GM12891 (cell line): ENCODE data around the gene RYR2.

Experiments
- DNase-seq: peaks from one replicate; pipeline ENCODE4 v3.0.0; 2011; ENCODE audit warnings: low spot score; ENCODE audit not compliant: insufficient read length
- FAIRE-seq: peaks from 2 replicates; lab custom pipeline; 2011; peaks lifted over from hg19 to GRCh38; lab: Jason Lieb, UNC
- PAX5 ChIP-seq: IDR thresholded peaks from 2 replicates; pipeline ENCODE4 v1.6.1; 2011; ENCODE audit warnings: low read length, moderate library complexity, mild to moderate bottlenecking; ENCODE audit not compliant: insufficient read depth, severe bottlenecking
- POLR2A ChIP-seq: IDR thresholded peaks from 2 replicates; pipeline ENCODE4 v1.6.1; 2011; ENCODE audit warnings: low read depth, low read length, control low read depth
- POLR2AphosphoS5 ChIP-seq: IDR thresholded peaks from 2 replicates; pipeline ENCODE4 v1.6.1; 2011; ENCODE audit warnings: low read depth, low read length, control low read depth
- POU2F2 ChIP-seq: IDR thresholded peaks from 2 replicates; pipeline ENCODE4 v1.6.1; 2011; ENCODE audit warnings: low read depth, mild to moderate bottlenecking, control low read depth, low read length, moderate library complexity
- SPI1 ChIP-seq: IDR thresholded peaks from 2 replicates; pipeline ENCODE4 v1.6.1; 2011; ENCODE audit warnings: low read depth, low read length, control low read depth
- TAF1 ChIP-seq: IDR thresholded peaks from 2 replicates; pipeline ENCODE4 v1.6.1; 2011; ENCODE audit warnings: low read depth, low read length, control low read depth

The RYR2 gene

DNA sequence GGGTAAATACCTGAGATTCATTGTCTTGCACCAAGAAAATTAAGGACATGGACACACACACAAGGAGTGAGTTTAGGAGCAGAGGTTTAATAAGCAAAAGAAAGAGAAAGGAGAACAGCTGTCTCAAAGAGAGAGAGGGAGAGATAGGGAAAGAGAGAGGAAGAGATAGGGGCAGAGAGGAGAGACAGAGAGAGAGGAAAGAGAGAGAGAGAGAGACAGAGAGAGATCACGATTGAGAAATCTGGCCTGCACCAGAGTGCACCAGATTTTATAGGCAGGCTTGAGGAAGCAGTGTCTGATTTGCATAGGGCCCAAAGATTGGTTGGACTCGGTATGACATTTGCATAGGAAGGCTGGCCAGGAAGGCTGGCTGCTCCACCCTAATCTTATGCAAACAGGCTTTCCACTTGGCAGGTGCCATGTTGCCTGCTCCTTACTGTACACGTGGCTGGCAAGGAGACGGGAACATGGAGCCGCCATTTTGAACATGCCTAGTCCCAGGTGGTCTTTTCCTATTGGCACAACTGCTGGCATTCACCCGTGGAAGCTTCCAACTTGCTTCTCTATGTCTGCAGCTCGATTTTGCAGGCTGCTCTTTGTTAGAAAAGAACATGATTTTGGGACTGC, 428.8 kb downstream of the RYR2 start:
- TF ChIP-seq POU2F2 (no peak), POLR2AphosphoS5 (no peak), SPI1 (no peak), TAF1 (no peak), PAX5 (no peak)
- DNase-seq = no peak
- FAIRE-seq = no peak

DNA sequence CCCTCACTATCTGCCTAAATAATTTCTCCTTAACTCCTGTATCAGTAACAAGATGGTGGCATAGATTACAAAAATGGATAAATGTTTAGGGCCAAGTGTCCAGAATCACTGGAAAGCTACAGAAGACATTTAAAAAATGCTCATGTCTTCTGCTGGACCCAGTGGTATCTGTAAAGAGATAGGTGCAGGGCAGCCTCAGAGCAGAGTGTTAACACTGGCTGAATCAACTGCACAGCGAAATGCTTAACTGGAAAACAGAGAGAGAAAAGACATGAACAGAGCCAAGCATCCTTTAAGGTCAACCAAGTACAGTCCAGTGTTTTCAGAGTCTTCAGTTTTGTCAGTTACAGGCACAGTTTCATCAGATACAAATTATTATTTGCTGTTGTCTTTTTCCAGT, 429.4 kb downstream of the RYR2 start:
- TF ChIP-seq TAF1 (no peak), PAX5 (no peak), POLR2AphosphoS5 (no peak), POU2F2 (no peak), POLR2A (no peak), SPI1 (no peak)
- FAIRE-seq (no peak), DNase-seq (no peak)

DNA sequence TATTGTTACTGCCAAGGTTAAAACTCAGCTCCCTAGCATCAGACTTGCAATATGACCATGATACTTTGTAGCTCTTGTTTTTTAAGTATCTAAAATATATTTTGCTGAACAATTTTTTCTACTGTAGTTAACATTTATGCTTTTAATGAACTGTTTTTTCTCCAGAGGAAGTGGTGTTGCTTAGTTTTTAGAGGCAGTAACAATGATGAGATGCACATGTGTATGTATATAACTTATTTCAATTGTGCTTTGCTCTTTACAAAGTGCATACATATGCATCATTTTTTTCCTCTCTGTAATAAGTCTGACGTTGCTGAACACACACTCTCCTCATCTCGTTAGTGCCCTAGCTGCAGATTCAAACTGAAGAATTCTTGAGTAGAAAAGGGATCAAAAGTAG, 430.0 kb downstream of the RYR2 start:
- FAIRE-seq (no peak), DNase-seq (no peak)
- TF ChIP-seq TAF1 (no peak), POU2F2 (no peak), PAX5 (no peak), POLR2A (no peak), SPI1 (no peak), POLR2AphosphoS5 (no peak)

GRCh38 chr1:237473854-237474253, 431.9 kb downstream of the RYR2 start:
- FAIRE-seq (no peak), DNase-seq (no peak)
- TF ChIP-seq POU2F2 = no peak
- TF ChIP-seq TAF1 = no peak
- no peak for TF ChIP-seq SPI1
- TF ChIP-seq PAX5 = no peak
- TF ChIP-seq POLR2AphosphoS5 = no peak
- TF ChIP-seq POLR2A = no peak

DNA sequence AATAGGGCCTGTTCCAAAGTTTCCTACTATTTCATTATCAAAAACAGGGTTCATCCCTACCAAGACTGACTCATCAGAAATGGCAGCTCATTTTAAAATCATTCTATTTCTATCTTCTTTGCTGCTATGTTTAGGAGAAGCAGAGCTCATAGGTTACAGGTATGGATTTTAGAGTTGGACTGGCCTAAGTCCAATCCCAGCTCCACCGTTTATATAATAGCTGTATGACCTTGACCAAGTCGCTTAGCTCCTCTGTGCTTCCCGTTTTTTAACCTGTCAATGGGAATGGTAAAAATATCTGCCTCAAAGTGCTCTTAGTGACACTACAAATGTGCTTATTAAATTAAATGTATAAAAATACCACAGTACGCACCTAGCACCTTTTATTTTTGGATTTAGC, 436.1 kb downstream of the RYR2 start:
- TF ChIP-seq POU2F2 (no peak), PAX5 (no peak), TAF1 (no peak), SPI1 (no peak), POLR2AphosphoS5 (no peak), POLR2A (no peak)
- no peak for FAIRE-seq
- no peak for DNase-seq

GRCh38 chr1:237478842-237479241, 436.9 kb downstream of the RYR2 start:
- FAIRE-seq (no peak), DNase-seq (no peak)
- TF ChIP-seq SPI1 (no peak), POLR2A (no peak), PAX5 (no peak), POU2F2 (no peak), POLR2AphosphoS5 (no peak), TAF1 (no peak)

DNA sequence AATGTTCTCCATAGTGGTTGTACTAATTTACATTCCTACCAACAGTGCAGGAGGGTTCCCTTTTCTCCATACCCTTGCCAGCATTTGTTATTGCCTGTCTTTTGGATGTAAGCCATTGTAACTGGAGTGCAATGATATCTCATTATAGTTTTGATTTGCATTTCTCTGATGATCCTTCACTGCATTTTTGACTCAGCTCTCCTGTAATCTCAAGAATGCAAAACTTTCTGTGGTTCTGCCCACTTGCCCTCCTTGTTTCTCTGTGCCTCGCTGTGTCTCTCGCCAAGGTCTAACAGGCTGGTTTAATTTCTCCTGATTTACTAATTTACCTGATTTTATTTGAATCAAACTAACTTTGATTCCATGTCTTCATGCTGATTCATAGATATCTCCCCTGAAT, 440.8 kb downstream of the RYR2 start:
- TF ChIP-seq POLR2A (no peak), POU2F2 (no peak), SPI1 (no peak), POLR2AphosphoS5 (no peak), TAF1 (no peak), PAX5 (no peak)
- DNase-seq (no peak), FAIRE-seq (no peak)

DNA sequence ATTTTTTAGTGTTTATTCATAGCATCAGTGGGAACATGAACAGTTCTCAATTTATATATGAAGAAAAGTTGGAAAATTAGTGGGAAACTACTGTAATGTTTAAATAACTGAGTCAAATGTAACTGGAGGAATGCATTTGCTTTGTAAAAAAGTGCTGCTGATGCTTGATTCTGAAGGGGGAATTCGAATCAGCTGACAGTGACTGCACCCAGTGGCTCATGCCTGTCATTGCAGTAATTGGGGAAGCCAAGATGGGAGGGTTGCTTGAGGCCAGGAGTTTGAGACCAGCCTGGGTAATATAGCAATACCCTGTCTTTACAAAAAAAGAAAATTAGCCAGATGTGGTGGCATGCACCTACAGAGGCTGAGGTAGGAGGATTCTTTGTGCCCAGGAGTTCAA, 450.4 kb downstream of the RYR2 start:
- FAIRE-seq (no peak), DNase-seq (no peak)
- TF ChIP-seq TAF1 (no peak), POU2F2 (no peak), POLR2AphosphoS5 (no peak), PAX5 (no peak), POLR2A (no peak), SPI1 (no peak)

GRCh38 chr1:237500566-237500965, 458.6 kb downstream of the RYR2 start:
- DNase-seq (no peak), FAIRE-seq (no peak)
- TF ChIP-seq PAX5 = no peak
- no peak for TF ChIP-seq POLR2A
- TF ChIP-seq POLR2AphosphoS5 = no peak
- TF ChIP-seq TAF1 = no peak
- no peak for TF ChIP-seq POU2F2
- no peak for TF ChIP-seq SPI1

DNA sequence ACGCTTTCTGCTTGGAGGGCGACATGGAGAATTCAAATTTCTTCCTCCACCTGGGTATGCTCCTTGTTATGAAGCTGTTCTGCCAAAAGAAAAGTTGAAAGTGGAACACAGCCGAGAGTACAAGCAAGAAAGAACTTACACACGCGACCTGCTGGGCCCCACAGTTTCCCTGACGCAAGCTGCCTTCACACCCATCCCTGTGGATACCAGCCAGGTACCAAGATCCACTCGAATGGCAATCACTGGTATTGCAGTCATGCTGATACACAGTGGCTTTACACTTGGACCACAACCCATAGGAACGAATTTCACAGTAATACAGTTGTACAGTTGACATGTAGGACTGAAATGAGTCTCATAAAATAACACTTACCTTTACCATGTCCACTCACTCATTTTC, 461.3 kb downstream of the RYR2 start:
- no peak for TF ChIP-seq POLR2A
- no peak for TF ChIP-seq POLR2AphosphoS5
- no peak for TF ChIP-seq POU2F2
- TF ChIP-seq SPI1 = no peak
- TF ChIP-seq PAX5 = no peak
- FAIRE-seq (no peak), DNase-seq (no peak)
